Activated CD8-positive, alpha-beta T cell treated with anti-CD3 and anti-CD28 coated beads for 36 hours (primary cell): Measurements from ENCODE around the gene EXD2. TPM values are rescaled to one million over a fixed set of nuclear protein-coding genes. Genes with fewer than 3 reads are reported as not detected.
A peak's percentile ranks its signal among the peaks of the same experiment; 100 is the strongest.

Experiments used
- ATAC-seq: fragments of 200-7000 bp; cut with Tn5 transposase; one replicate; pipeline ENCODE4 v1.10.0; 2021; ENCODE audit warnings: mild to moderate bottlenecking, moderate library complexity
- CTCF ChIA-PET: fragments of 350-600 bp; sonication (Branson Sonifier 250); formaldehyde crosslinking; loops from one replicate; lab custom pipeline; 2021; ENCODE audit warnings: antibody characterized with exemption; lab: Charles Lee
- POLR2A ChIA-PET: fragments of 350-600 bp; sonication (Branson Sonifier 250); formaldehyde crosslinking; loops from one replicate; lab custom pipeline; 2021; ENCODE audit warnings: antibody characterized with exemption; lab: Charles Lee
- DNase-seq: peaks from one replicate; pipeline ENCODE4 v3.0.0-alpha.2; 2020
- H3K27ac Mint-ChIP-seq: one replicate; pipeline ENCODE4 v1.8.0; 2021; ENCODE audit warnings: mild to moderate bottlenecking, mixed read lengths
- H3K27me3 Mint-ChIP-seq: one replicate; pipeline ENCODE4 v1.8.0; 2021; ENCODE audit warnings: mixed read lengths
- H3K36me3 Mint-ChIP-seq: one replicate; pipeline ENCODE4 v1.8.0; 2021; ENCODE audit warnings: low read depth, mixed read lengths
- H3K4me1 Mint-ChIP-seq: one replicate; pipeline ENCODE4 v1.8.0; 2021; ENCODE audit warnings: low read depth, mixed read lengths
- H3K4me3 Mint-ChIP-seq: one replicate; pipeline ENCODE4 v1.8.0; 2021; ENCODE audit warnings: mild to moderate bottlenecking, moderate library complexity, mixed read lengths
- H3K9me3 Mint-ChIP-seq: one replicate; pipeline ENCODE4 v1.8.0; 2021; ENCODE audit warnings: mixed read lengths
- CTCF ChIP-seq: fragments of 200-600 bp; IDR thresholded peaks from one replicate; pipeline ENCODE4 v1.8.0; 2022; ENCODE audit warnings: antibody characterized with exemption, mild to moderate bottlenecking
- intact Hi-C: fragments of 100-400 bp; cut with micrococcal nuclease; formaldehyde crosslinking; loops from one replicate; pipeline ENCODE4 v1.10.0; 2022
- total RNA-seq, 2 experiments: library from RNA; stranded (reverse); gene quantifications; one replicate each; pipeline ENCODE4 v1.2.3, GENCODE V29; 2021

Gene EXD2
- total RNA-seq, 2 experiments from 2014 or later = 9.4 to 10.7 TPM

DNA sequence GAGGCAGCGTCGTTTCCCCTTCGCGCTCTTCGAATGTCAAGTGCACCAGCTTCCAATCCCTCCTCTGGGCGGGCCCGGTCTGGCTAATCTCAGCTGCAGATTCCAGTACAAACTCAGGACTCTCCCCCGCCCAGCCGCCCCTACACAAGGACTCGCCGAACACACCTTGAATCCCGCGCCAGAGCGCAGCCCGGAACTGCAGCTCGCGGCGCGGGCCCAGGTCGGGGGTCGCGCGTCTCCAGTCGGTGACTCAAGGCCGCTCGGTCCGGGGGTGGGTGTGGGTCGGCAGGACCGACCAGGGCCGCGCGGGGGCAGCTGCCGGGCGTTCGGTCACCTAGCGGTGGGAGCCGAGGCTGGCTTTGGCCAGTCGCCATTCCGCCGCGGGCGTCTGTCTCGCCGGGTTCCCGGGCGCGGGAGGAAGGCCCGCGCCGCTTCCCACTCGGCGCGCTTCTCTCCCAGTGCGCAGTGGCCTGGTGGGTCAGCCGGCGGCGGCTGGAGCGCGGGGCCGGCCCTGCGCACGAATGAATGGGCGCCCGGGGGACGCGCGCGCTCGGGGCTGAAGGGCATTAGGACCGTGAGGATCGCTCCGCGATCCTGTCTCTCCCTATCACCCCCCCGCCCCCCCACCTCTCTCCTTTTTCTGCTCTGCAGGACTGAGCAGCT, 68.4 kb downstream of the EXD2 start, which contains the start of gene GALNT16:
Gene GALNT16 (plus strand): TSS at position 632 of the 663 bp plus-strand sequence. CDS start 133 bp downstream, outside the sequence.
- POLR2A ChIA-PET = no interaction called here
- Mint-ChIP-seq H3K4me3 (peak within 1 kb of the TSS; percentile 58), H3K27me3 (peaks cover 44% of the 10 kb centered on the region), H3K27ac (no peak within 1 kb of the TSS), H3K4me1 (peaks cover 6% of the 10 kb centered on the region), H3K36me3 (no peaks in the 10 kb centered on the region), H3K9me3 (no peaks in the 10 kb centered on the region)
- ATAC-seq = no peak
- intact Hi-C loops = no loop called here
- no peak for DNase-seq
- peak; percentile 13 for TF ChIP-seq CTCF
- CTCF ChIA-PET = interaction anchor here (1.1 to 2.2 kb wide), 4 partner anchors 17 to 203 kb away, joined by 3 to 7 read pairs (median 4); no protein-coding TSS in a partner anchor

DNA sequence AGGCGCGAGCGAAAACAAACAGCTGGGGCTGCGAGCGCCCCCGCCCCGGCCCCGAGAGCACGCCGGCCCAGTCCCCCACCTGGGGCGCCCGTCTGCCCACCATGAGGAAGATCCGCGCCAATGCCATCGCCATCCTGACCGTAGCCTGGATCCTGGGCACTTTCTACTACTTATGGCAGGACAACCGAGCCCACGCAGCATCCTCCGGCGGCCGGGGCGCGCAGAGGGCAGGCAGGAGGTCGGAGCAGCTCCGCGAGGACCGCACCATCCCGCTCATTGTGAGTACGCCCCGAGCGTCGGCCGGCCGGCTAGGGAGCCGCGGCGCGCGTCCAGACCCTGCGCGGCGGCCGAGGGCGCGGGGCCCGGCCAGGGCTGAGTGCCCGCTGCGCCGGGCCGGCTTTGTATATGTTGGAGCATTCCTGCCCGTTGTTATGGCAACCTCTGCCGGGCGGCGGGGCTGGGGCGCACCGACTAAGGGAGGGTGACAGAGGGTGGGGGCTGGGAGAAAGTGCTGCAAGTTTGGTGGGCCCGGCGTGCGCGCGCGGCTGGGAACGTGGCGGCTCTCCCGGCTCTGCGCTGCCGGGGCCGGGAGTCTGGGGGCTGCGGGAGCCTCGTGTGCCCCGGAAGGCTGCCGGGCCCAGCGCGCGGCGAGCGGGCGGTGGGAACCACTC, 69.0 kb downstream of the EXD2 start:
- TF ChIP-seq CTCF = no peak
- ChIA-PET CTCF (interaction anchor here (0.6 to 2.2 kb wide), 5 partner anchors 17 to 233 kb away, joined by 3 to 7 read pairs (median 4); no protein-coding TSS in a partner anchor), POLR2A (no interaction called here)
- Mint-ChIP-seq H3K4me3 (peak overlapping the region; percentile 58), H3K27ac (no peak overlapping the region), H3K4me1 (peaks cover 6% of the 10 kb centered on the region), H3K9me3 (no peaks in the 10 kb centered on the region), H3K27me3 (peaks cover 45% of the 10 kb centered on the region), H3K36me3 (no peaks in the 10 kb centered on the region)
- intact Hi-C loops = no loop called here
- ATAC-seq (peak; percentile 22), DNase-seq (peak; percentile 35)

DNA sequence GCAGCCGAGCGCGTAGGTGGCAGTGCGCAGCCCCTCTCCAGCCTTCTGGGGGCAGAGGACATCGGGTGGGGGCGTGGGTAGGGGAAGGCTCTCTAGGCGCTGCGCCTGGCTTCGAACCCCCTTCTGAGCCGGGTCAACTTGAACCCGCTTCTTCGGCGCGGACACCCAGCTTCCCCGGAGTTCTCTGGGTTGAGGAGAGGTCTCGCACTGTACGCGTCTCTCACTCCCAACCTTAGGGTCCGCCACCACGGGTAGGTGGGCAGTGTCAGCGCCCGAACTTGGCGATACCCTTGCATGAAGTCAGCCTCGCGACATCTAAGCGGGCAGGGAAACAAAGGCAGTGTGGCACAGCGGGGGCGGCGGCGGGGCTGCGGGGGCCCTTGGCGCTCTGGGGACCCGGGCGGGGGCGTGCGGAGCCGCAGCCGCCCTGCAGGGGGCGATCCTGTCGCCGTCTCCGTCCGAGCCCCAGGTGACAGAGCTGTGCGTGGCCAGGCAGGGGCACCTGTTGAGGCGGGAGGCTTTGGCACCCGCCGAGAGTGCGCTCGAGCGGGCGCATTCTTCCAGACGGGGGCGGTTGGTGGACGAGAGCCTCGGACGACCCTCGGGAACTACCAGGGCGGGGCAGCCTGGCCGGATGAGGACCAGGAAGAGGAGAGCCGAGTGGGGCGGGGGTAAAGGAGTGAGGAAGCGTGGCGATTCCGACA, 69.7 kb downstream of the EXD2 start:
- peak; percentile 89 for ATAC-seq
- Mint-ChIP-seq H3K4me1 (peaks cover 6% of the 10 kb centered on the region), H3K27ac (no peak overlapping the region), H3K4me3 (peak overlapping the region; percentile 51), H3K27me3 (peaks cover 45% of the 10 kb centered on the region), H3K36me3 (no peaks in the 10 kb centered on the region), H3K9me3 (no peaks in the 10 kb centered on the region)
- ChIA-PET CTCF (interaction anchor here (0.6 to 2.2 kb wide), 9 partner anchors 16 to 232 kb away, joined by 3 to 8 read pairs (median 4); no protein-coding TSS in a partner anchor), POLR2A (no interaction called here)
- TF ChIP-seq CTCF = peak; percentile 83
- intact Hi-C loops = no loop called here
- DNase-seq = peak; percentile 61

DNA sequence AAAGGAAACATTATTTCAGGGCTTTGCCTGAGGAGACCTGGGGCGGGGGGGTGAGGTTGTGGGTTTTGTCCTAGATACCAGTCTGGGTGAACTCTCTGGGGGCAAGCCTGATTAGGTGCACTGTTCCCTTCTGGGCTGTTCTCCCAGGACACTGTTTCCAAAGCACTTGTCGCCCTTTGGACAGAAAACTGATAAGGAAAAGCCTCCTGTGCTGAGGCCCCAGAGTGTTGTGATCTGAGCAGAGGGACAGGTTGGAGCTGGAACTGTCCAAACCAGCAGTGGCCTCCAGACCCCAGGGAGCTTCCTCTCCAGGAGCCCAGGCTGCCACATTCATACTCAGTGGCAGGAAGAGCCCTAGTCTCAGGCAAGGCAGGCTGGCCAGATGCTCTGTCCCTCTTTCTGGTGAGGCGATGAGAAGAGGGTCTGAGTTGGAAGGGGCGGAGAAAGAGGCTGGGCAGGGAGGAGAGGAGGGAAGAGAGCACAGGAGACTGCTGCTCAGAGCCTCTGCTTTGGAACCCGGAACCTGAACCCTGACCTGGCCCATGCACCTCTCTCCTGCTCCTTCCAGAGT, 70.5 kb downstream of the EXD2 start:
- DNase-seq = no peak
- ChIA-PET CTCF (interaction anchor here (0.6 to 2.2 kb wide), 12 partner anchors 9 to 231 kb away, joined by 3 to 8 read pairs (median 4); no protein-coding TSS in a partner anchor), POLR2A (no interaction called here)
- TF ChIP-seq CTCF = no peak
- Mint-ChIP-seq H3K36me3 (no peaks in the 10 kb centered on the region), H3K4me1 (peaks cover 6% of the 10 kb centered on the region), H3K27me3 (peaks cover 43% of the 10 kb centered on the region), H3K4me3 (no peak overlapping the region), H3K27ac (no peak overlapping the region), H3K9me3 (no peaks in the 10 kb centered on the region)
- intact Hi-C loops = no loop called here
- no peak for ATAC-seq
